ENCODE data around the gene PDE2A.

GRCh38 chr11:72587696-72588095 is 86.5 kb downstream of the PDE2A start:
- TF ChIP-seq CTCF (conservative IDR thresholded peaks at IDR 0.05) (no peak), EZH2 (IDR thresholded peaks at IDR 0.05; ENCODE audit: low read depth) (no peak)

Data from PC-9 (cell line).